Endothelial cell of umbilical vein (primary cell): ENCODE results near the gene PSD2.

ENCODE experiments used
- CTCF ChIP-seq, 2 donors: IDR thresholded peaks; 1 replicate in 1 of 2; 2 replicates in 1 of 2; pipeline ENCODE4 v1.5.1; 2011; ENCODE audit warnings: low read length in 2 of 2, mild to moderate bottlenecking in 2 of 2, moderate library complexity in 2 of 2, control low read depth in 1 of 2, inconsistent platforms in 1 of 2, low read depth in 1 of 2; ENCODE audit not compliant: insufficient read depth in 1 of 2; ENCODE audit errors: extremely low read depth in 1 of 2
- EZH2 ChIP-seq: IDR thresholded peaks from 2 replicates; pipeline ENCODE4 v1.6.1; 2012; ENCODE audit warnings: borderline replicate concordance, low read depth, mild to moderate bottlenecking, moderate library complexity, low read length, inconsistent platforms; ENCODE audit not compliant: severe bottlenecking
- FOS ChIP-seq: IDR thresholded peaks from 2 replicates; pipeline ENCODE4 v1.6.1; 2011; ENCODE audit warnings: mild to moderate bottlenecking, low read length, moderate library complexity, borderline replicate concordance; ENCODE audit not compliant: insufficient read depth
- GATA2 ChIP-seq: IDR thresholded peaks from 2 replicates; pipeline ENCODE4 v1.7.0; 2011; ENCODE audit warnings: low read depth, mild to moderate bottlenecking, moderate library complexity, mixed read lengths, low read length; ENCODE audit not compliant: insufficient read length, insufficient read depth
- POLR2A ChIP-seq: IDR thresholded peaks from 2 replicates; pipeline ENCODE4 v1.6.1; 2012; ENCODE audit warnings: low read depth, mild to moderate bottlenecking, control low read depth, low read length
- POLR2AphosphoS5 ChIP-seq: IDR thresholded peaks from 2 replicates; pipeline ENCODE4 v1.6.1; 2012; ENCODE audit warnings: low read depth, mild to moderate bottlenecking, control low read depth, low read length, moderate library complexity; ENCODE audit not compliant: insufficient read depth
- TF ChIP-seq, protein P1 (sequence below): IDR thresholded peaks from 2 replicates; pipeline ENCODE4 v1.6.1; 2011; ENCODE audit not compliant: insufficient read depth, insufficient read length

- TF ChIP-seq POLR2A: no peak
- TF ChIP-seq, protein P1, sequence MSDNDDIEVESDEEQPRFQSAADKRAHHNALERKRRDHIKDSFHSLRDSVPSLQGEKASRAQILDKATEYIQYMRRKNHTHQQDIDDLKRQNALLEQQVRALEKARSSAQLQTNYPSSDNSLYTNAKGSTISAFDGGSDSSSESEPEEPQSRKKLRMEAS: no peak
- no peak for TF ChIP-seq EZH2
- no peak for TF ChIP-seq CTCF (IDR thresholded peaks at IDR 0.05; ENCODE audit: extremely low read depth in 1 of 2, insufficient read depth in 1 of 2, low read depth in 1 of 2, low read length in 2 of 2)
- TF ChIP-seq POLR2AphosphoS5: no peak
- TF ChIP-seq FOS: no peak
- TF ChIP-seq GATA2: no peak
Measured at GRCh38 chr5:139828207-139828895, 32.7 kb downstream of the PSD2 start.
